ENCODE results near the gene SESN1.

SESN1 gene

GRCh38 chr6:108946695-108947094 lies 148.0 kb downstream of the SESN1 start:
- TF ChIP-seq, protein P1, sequence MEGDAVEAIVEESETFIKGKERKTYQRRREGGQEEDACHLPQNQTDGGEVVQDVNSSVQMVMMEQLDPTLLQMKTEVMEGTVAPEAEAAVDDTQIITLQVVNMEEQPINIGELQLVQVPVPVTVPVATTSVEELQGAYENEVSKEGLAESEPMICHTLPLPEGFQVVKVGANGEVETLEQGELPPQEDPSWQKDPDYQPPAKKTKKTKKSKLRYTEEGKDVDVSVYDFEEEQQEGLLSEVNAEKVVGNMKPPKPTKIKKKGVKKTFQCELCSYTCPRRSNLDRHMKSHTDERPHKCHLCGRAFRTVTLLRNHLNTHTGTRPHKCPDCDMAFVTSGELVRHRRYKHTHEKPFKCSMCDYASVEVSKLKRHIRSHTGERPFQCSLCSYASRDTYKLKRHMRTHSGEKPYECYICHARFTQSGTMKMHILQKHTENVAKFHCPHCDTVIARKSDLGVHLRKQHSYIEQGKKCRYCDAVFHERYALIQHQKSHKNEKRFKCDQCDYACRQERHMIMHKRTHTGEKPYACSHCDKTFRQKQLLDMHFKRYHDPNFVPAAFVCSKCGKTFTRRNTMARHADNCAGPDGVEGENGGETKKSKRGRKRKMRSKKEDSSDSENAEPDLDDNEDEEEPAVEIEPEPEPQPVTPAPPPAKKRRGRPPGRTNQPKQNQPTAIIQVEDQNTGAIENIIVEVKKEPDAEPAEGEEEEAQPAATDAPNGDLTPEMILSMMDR (IDR thresholded peaks at IDR 0.05), result no peak

GRCh38 chr6:108945681-108946159 lies 148.9 kb downstream of the SESN1 start:
- TF ChIP-seq, protein P1 (IDR thresholded peaks at IDR 0.05), result no peak

- TF ChIP-seq, protein P1 (IDR thresholded peaks at IDR 0.05), result no peak
Observed at GRCh38 chr6:108944707-108945680, 149.7 kb downstream of the SESN1 start.

DNA sequence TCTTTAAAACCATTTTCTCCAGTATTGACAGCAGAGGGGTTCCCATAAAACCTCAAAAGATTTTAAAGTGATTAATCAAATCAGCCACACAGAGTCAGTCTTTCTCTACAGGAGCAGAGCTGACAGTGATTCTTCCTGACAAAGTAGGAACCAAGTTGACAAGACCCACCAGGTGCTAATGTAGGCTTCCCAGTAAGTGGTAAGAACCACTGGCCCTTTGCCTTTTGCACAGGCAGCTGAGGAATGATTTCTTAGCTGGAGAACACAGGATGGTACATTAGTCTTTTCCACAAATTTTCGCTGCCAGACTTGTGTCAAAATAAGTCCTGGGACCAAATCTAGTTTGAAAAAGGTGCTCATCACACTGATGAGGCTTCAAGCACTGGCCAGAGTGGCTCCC lies 150.6 kb downstream of the SESN1 start:
- TF ChIP-seq, protein P1 (IDR thresholded peaks at IDR 0.05), result no peak

GRCh38 chr6:108942556-108943492 lies 151.8 kb downstream of the SESN1 start:
- TF ChIP-seq, protein P1 (IDR thresholded peaks at IDR 0.05), result no peak

- TF ChIP-seq, protein P1 (IDR thresholded peaks at IDR 0.05), result no peak
Observed at GRCh38 chr6:108941859-108942258, 152.8 kb downstream of the SESN1 start.

GRCh38 chr6:108941281-108941680 lies 153.4 kb downstream of the SESN1 start:
- TF ChIP-seq, protein P1 (IDR thresholded peaks at IDR 0.05), result no peak
